H1 (cell line): ENCODE results near the gene TRAF5. TPM values are rescaled to one million over a fixed set of nuclear protein-coding genes. Genes with fewer than 3 reads are reported as not detected.

Experiments
- ASH2L ChIP-seq: fragments of 200-600, 300-600 bp; sonication (generic); IDR thresholded peaks from one replicate; pipeline ENCODE4 v1.7.1; 2017; ENCODE audit warnings: low read length
- HDAC2 ChIP-seq, 2 experiments: fragments of 300-600 bp in 1 of 2; sonication (generic) in 1 of 2; IDR thresholded peaks; 2 replicates each; pipeline ENCODE4 v1.6.1; 2011 to 2012; ENCODE audit warnings: low read depth in 2 of 2, low read length in 2 of 2, mild to moderate bottlenecking in 2 of 2, moderate library complexity in 2 of 2, borderline replicate concordance in 1 of 2, inconsistent platforms in 1 of 2
- KDM1A ChIP-seq: fragments of 200-600, 300-600 bp; sonication (generic); IDR thresholded peaks from 2 replicates; pipeline ENCODE4 v1.7.1; 2016; ENCODE audit warnings: mild to moderate bottlenecking, low read length, borderline replicate concordance
- KDM4A ChIP-seq: IDR thresholded peaks from one replicate; pipeline ENCODE4 v1.7.1; 2012; ENCODE audit warnings: low read depth, mild to moderate bottlenecking, moderate library complexity, low read length, inconsistent platforms; ENCODE audit not compliant: severe bottlenecking
- POLR2AphosphoS5 ChIP-seq: IDR thresholded peaks from 2 replicates; pipeline ENCODE4 v1.6.1; 2011; ENCODE audit warnings: low read depth, low read length
- RBBP5 ChIP-seq: IDR thresholded peaks from 2 replicates; pipeline ENCODE4 v1.7.1; 2012; ENCODE audit warnings: low read depth, mild to moderate bottlenecking, inconsistent platforms, low read length, moderate library complexity, borderline replicate concordance
- polyA plus RNA-seq, 7 experiments: library from polyadenylated mRNA; depleted of rRNA in 3 of 7; stranded (reverse) in 5 of 7; unstranded in 2 of 7; fragments of >200 nt in 5 of 7; fragments of 200-250 nt in 2 of 7; gene quantifications; 1 replicate in 5 of 7; 2 replicates in 1 of 7; 4 replicates in 1 of 7; pipeline versions ENCODE4 v1.2.1 to v1.2.3, GENCODE V29; 2011 to 2013; ENCODE audit warnings: missing spikeins in 2 of 7, mixed read lengths in 2 of 7
- total RNA-seq: library from RNA; stranded (reverse); fragmentation: NEBNext Ultra II Directional; extraction: Animal tissue kit (Norgen Biotek cat#: 25700); gene quantifications from 2 replicates; pipeline ENCODE4 v1.2.1, GENCODE V29; 2021
- TF ChIP-seq, protein P1 (sequence below): fragments of 300-600 bp; sonication (generic); IDR thresholded peaks from 2 replicates; pipeline ENCODE4 v1.7.1; 2012; ENCODE audit warnings: low read length, moderate library complexity, mild to moderate bottlenecking, inconsistent platforms; ENCODE audit not compliant: insufficient replicate concordance

Gene TRAF5
- total and polyA plus RNA-seq, 2 of the 8 experiments (the other 6 are each of a cell fraction or from before 2014, with no cell fraction given), result 13.0 to 17.1 TPM

DNA sequence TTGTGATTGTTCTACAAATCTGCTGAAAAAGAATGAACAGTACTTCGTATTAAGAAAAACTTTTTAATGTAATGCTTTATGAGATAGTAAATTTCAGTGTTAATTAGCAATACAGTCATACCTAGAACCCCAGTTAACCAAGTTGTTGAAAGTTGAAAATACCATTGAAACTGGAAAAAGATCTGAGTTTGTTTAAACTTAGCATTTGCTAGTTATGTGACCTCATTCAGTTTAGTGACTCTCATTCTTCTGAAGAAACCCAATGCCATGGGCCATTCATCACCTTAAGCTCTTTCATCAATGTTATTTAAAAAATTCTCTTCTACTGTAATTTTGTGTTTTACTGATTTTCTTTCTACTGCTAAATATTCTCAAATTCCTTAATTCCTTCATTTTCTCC is 47.3 kb upstream of the TRAF5 start (continued):
- TF ChIP-seq, protein P1, sequence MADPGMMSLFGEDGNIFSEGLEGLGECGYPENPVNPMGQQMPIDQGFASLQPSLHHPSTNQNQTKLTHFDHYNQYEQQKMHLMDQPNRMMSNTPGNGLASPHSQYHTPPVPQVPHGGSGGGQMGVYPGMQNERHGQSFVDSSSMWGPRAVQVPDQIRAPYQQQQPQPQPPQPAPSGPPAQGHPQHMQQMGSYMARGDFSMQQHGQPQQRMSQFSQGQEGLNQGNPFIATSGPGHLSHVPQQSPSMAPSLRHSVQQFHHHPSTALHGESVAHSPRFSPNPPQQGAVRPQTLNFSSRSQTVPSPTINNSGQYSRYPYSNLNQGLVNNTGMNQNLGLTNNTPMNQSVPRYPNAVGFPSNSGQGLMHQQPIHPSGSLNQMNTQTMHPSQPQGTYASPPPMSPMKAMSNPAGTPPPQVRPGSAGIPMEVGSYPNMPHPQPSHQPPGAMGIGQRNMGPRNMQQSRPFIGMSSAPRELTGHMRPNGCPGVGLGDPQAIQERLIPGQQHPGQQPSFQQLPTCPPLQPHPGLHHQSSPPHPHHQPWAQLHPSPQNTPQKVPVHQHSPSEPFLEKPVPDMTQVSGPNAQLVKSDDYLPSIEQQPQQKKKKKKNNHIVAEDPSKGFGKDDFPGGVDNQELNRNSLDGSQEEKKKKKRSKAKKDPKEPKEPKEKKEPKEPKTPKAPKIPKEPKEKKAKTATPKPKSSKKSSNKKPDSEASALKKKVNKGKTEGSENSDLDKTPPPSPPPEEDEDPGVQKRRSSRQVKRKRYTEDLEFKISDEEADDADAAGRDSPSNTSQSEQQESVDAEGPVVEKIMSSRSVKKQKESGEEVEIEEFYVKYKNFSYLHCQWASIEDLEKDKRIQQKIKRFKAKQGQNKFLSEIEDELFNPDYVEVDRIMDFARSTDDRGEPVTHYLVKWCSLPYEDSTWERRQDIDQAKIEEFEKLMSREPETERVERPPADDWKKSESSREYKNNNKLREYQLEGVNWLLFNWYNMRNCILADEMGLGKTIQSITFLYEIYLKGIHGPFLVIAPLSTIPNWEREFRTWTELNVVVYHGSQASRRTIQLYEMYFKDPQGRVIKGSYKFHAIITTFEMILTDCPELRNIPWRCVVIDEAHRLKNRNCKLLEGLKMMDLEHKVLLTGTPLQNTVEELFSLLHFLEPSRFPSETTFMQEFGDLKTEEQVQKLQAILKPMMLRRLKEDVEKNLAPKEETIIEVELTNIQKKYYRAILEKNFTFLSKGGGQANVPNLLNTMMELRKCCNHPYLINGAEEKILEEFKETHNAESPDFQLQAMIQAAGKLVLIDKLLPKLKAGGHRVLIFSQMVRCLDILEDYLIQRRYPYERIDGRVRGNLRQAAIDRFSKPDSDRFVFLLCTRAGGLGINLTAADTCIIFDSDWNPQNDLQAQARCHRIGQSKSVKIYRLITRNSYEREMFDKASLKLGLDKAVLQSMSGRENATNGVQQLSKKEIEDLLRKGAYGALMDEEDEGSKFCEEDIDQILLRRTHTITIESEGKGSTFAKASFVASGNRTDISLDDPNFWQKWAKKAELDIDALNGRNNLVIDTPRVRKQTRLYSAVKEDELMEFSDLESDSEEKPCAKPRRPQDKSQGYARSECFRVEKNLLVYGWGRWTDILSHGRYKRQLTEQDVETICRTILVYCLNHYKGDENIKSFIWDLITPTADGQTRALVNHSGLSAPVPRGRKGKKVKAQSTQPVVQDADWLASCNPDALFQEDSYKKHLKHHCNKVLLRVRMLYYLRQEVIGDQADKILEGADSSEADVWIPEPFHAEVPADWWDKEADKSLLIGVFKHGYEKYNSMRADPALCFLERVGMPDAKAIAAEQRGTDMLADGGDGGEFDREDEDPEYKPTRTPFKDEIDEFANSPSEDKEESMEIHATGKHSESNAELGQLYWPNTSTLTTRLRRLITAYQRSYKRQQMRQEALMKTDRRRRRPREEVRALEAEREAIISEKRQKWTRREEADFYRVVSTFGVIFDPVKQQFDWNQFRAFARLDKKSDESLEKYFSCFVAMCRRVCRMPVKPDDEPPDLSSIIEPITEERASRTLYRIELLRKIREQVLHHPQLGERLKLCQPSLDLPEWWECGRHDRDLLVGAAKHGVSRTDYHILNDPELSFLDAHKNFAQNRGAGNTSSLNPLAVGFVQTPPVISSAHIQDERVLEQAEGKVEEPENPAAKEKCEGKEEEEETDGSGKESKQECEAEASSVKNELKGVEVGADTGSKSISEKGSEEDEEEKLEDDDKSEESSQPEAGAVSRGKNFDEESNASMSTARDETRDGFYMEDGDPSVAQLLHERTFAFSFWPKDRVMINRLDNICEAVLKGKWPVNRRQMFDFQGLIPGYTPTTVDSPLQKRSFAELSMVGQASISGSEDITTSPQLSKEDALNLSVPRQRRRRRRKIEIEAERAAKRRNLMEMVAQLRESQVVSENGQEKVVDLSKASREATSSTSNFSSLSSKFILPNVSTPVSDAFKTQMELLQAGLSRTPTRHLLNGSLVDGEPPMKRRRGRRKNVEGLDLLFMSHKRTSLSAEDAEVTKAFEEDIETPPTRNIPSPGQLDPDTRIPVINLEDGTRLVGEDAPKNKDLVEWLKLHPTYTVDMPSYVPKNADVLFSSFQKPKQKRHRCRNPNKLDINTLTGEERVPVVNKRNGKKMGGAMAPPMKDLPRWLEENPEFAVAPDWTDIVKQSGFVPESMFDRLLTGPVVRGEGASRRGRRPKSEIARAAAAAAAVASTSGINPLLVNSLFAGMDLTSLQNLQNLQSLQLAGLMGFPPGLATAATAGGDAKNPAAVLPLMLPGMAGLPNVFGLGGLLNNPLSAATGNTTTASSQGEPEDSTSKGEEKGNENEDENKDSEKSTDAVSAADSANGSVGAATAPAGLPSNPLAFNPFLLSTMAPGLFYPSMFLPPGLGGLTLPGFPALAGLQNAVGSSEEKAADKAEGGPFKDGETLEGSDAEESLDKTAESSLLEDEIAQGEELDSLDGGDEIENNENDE, result no peak
- no peak for TF ChIP-seq ASH2L
- TF ChIP-seq KDM4A, result no peak
- no peak for TF ChIP-seq RBBP5
- no peak for TF ChIP-seq HDAC2 (IDR thresholded peaks at IDR 0.05; ENCODE audit: borderline replicate concordance in 1 of 2, low read depth in 2 of 2, low read length in 2 of 2)
- no peak for TF ChIP-seq POLR2AphosphoS5
- TF ChIP-seq KDM1A, result no peak
